ENCODE results near the gene KHK. TPM values are rescaled to one million over a fixed set of nuclear protein-coding genes. Genes with fewer than 3 reads are reported as not detected.

Gene KHK
- total and polyA plus RNA-seq, 2 of the 8 experiments (the other 6 are each of a cell fraction or from before 2014, with no cell fraction given), result 11.0 to 17.7 TPM

- no peak for TF ChIP-seq TEAD4 (IDR thresholded peaks at IDR 0.05; ENCODE audit: low read depth, low read length)
These were observed 41.5 kb downstream of the KHK start (continued) for GRCh38 chr2:27127883-27128667.
